Kidney tubule cell (primary cell): ENCODE measurements around the gene NKX3-2.

Experiments
- DNase-seq: peaks from one replicate; pipeline ENCODE4 v3.0.0-alpha.2; 2018; ENCODE audit warnings: low spot score

Gene NKX3-2

DNA sequence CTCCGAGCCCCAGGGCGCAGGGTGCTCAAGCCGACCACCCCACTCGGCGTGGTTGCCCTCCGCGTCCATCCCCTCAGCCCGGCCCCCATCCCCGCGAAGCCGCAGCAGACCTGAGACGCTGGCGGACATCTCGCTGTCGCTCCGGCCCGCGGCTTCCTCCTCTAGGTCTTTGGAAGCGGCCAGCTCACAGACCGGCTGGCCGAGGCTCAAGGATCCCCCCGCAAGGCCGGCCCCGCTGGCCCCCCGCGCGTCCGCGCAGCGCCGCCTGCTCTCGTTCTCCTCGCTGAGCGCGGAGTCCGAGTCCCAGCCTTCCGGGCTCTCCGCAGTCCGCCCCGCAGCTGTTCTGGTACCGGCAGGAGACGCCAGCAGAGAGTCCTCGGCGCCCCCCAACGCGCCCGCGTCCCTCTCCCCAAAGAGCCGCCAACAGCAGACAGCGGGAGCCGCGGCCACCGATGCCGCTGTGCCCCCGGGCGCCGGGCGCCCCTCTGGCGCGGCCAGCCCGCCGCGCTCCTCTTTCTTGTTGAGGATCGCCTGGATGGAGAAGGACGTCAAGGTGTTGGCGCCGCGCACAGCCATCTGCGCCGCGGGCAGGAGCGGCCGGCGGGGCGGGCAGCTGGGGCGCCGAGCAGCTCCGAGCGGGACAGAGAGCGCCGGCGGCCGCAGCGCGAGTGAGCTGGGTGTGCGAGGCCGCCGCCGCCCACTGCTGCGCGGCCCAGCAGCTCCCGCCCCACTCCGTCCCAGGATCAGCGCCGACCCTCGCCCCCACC lies at the start of gene NKX3-2:
Gene NKX3-2 (minus strand): TSS at position 670 of the 767 bp plus-strand sequence. CDS start 94 bp downstream, at position 576.
- DNase-seq: peak; percentile 42

GRCh38 chr4:13592220-13592619 lies 47.9 kb upstream of the NKX3-2 start:
- no peak for DNase-seq

DNA sequence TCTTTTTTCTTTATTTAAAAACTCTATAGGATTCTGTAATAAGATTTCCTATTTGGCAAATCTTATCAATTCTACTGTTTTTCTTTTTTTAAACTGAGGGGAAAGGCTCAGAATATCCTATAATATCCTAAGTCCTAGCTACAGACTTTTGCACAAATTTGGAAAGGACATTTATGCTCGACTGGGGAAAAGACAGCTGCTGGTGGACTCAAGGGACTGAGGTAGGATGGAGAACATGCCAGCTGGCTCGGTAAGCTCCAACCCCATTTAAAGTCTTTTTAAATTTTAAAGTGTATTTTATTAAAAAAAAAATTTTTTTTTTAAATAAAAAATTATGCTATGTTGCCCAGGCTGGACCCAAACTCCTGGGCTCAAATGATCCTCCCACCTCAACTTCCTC lies 46.5 kb upstream of the NKX3-2 start:
- DNase-seq: no peak

DNA sequence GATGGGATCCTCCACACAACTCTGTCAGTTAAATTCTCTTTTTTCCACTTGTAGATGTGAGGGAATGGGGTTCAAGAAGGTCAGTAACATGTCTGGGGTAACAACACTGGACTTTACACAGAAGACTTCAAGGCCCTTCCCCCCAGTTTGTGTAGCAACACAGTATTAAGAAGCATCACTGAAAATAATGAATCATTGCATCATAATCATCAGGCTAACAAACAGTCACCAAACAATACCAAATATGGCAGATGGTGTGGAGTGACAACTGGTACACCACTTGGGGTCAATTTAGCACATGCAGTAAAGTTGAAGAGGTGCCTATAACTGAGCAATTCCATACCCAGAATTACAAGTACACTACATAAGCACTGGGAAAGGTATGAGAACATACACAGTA lies 44.6 kb upstream of the NKX3-2 start:
- DNase-seq: no peak

- no peak for DNase-seq
Observed at GRCh38 chr4:13584481-13584880, 40.2 kb upstream of the NKX3-2 start.

DNA sequence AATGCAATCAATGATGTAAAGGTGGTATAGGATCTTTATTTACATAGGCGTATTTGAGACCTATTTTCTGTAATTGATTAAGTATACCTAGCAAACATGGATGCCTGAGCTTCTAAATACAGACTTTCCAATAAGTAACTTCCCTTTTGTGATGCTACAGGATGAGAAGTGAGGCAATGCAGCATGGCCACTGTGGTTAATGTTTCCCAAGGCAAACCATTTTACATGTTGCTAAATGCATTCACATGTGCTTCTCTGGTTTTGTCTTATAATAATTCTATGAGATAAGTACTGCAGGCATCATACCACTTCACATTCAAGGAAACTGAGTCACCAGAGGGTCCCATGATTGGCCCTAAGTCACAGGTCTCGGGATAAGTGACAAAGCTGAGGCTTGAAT lies 35.7 kb upstream of the NKX3-2 start:
- DNase-seq: no peak

GRCh38 chr4:13577660-13578059 lies 33.4 kb upstream of the NKX3-2 start:
- DNase-seq: no peak

DNA sequence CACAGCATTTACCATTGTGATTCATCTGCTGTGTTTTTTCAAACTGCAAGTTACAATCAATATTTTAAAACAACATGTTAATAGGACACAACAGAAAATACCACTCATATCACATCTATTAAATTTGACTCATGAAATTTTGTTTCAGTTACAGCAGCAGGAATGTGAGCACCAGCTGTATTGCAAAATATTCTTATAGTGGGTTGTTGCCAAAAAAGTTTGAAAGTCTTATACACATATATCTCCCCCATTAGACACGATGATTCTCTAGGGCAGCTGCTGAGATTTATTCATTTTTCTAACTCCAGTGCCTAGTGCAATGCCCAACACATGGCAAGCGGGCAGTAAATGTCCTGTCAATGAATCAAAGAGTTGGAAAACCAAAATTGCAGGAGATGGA lies 26.6 kb upstream of the NKX3-2 start:
- DNase-seq: no peak

DNA sequence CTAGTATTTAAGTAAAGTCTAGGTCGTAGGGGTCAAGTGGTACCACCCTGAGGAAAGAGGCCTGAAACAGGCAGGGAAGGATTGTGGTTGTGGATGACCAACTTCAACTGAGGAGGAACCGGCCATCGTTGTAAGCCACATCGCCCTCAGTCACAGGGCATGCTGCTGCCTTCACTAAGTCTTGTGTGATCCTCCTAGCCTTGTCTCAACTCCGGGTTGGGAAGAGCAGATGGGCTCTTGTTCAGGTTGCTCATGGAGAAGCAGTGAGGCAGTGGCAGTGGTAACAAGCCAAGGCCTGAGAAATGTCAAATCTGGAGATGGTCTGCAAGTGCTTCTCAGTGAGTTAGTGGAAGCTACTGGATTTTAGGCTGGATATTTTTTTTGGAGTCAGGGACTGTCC lies 22.8 kb upstream of the NKX3-2 start:
- no peak for DNase-seq

GRCh38 chr4:13562876-13563275 lies 18.6 kb upstream of the NKX3-2 start:
- no peak for DNase-seq

GRCh38 chr4:13561673-13562072 lies 17.4 kb upstream of the NKX3-2 start:
- no peak for DNase-seq

- peak; percentile 73 for DNase-seq
Observed at GRCh38 chr4:13560111-13560510, 15.8 kb upstream of the NKX3-2 start.

GRCh38 chr4:13559413-13559812 lies 15.1 kb upstream of the NKX3-2 start:
- peak; percentile 93 for DNase-seq

- DNase-seq: no peak
Observed at GRCh38 chr4:13558881-13559280, 14.6 kb upstream of the NKX3-2 start.

- no peak for DNase-seq
Observed at GRCh38 chr4:13555325-13555724, 11.0 kb upstream of the NKX3-2 start.

DNA sequence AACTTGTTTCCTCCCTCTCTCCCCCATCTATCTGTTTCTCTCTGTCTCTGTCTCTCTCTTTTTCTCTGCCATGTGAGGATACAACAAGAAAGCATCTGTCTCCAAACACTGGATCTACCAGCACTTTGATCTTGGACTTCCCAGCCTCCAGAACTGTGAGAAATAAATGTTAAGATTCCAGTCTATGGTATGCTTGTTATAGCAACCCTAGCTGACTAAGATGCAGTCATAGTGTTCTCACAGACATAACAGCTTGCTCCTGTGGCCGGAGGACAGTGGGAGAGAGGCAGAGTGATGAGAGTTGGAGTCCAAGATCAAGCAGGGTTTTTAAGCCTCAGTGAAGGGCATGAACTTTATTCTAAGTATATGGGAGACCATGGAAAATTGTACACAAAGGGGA lies 8.8 kb upstream of the NKX3-2 start:
- DNase-seq: no peak

DNA sequence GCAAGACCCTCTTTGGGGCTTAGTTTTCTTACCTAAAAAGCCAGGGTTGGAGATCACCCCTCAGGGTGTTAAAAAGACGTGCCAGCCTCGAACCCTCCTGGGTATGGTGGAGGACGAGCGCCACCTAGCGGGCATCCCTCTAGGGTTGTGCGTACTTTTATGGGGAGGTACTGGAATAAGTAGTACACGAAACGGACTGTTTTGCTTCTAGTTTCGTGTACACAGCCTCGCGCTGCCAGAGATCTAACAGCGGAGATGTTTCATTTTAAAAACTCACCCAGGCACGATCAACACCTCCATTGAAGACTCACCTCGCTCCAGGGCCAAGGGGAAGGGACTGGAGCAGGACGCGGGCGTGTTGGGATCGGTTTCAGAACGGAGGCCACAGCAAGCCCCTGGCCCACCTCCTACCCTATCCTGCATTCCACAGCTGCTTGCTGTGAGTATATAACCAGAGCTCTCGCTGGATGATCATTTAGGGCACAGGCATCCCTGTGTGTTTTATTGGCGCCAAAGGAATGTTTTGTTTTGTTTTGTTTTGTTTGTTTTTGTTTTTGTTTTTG lies 4.8 kb upstream of the NKX3-2 start:
- peak; percentile 79 for DNase-seq

GRCh38 chr4:13548059-13548983 lies 4.0 kb upstream of the NKX3-2 start:
- DNase-seq: no peak

GRCh38 chr4:13547485-13548041 lies 3.3 kb upstream of the NKX3-2 start:
- no peak for DNase-seq

GRCh38 chr4:13546941-13547484 lies 2.7 kb upstream of the NKX3-2 start:
- no peak for DNase-seq

DNA sequence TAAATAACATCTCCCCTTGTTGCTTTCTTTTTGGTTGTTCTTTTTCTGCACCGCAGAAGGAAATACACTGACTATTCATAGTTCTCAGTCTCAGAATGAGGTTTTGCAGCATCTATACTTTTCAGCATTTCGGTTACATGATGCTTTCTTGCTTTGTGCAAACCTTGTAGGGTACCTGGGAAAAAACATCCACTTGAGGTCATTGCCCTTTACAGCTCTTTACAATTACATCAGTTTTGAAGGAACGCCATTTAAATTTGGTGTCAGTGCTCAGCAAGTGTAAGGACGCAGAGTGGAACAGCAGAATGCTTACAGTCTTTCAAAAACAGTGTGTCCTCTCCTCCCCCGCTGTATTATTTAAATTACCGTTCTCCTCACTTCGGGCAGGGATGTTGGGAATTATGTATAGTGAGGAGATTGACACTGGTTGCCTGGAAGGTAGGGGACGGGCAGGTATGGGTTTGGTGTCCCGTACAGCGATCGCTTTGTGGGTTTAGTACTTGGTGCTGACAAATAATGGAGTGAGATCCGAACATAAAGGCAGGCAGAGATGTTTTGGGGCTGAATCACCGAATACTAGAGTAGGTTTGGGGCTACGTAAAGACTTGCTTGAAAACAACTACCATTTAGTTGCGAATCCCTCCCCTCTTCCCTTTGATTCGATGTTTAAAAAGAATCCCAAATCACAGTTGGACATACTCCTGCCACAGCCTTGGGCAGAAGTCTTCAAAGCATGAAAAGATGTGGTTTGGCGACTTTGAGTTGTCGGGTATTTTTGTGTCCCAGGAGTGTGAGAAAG lies 2.0 kb upstream of the NKX3-2 start:
- no peak for DNase-seq
